C4-2B (cell line): Measurements from ENCODE around the gene ANKS6.

Source experiments
- H3K27ac ChIP-seq: fragments of 450-650 bp; 2 replicates; pipeline ENCODE4 v1.5.1; 2017
- CTCF ChIP-seq: fragments of 450-650 bp; conservative IDR thresholded peaks from 2 replicates; pipeline ENCODE4 v1.5.1; 2017; ENCODE audit warnings: mild to moderate bottlenecking
- ZFX ChIP-seq: fragments of 450-650 bp; IDR thresholded peaks from 2 replicates; pipeline ENCODE4 v1.6.1; 2017

The ANKS6 gene

DNA sequence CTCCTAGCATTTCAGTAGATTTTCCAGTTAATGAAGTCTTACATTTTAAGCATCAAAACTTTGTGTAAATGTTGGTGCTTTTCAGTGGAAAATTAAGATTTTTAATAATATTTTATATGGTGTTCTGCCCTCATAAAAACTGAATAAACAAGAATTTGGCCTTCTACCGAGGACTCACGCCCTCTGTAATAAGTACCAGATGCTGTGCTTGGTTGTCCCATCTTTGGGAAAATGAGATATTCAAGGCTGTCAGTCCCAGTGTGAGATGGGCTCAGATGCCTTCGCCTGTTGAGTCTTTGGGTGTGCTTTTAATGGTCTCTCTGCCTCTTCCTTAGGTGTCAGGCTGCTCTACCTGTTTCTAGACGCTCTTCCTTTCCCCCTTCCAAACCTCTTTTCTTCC lies 39.9 kb upstream of the ANKS6 start:
- TF ChIP-seq CTCF (no peak), ZFX (no peak)
- no peak overlapping the region for H3K27ac ChIP-seq

GRCh38 chr9:98834386-98834785 lies 38.0 kb upstream of the ANKS6 start:
- H3K27ac ChIP-seq: no peak overlapping the region
- TF ChIP-seq CTCF: no peak
- TF ChIP-seq ZFX: no peak

DNA sequence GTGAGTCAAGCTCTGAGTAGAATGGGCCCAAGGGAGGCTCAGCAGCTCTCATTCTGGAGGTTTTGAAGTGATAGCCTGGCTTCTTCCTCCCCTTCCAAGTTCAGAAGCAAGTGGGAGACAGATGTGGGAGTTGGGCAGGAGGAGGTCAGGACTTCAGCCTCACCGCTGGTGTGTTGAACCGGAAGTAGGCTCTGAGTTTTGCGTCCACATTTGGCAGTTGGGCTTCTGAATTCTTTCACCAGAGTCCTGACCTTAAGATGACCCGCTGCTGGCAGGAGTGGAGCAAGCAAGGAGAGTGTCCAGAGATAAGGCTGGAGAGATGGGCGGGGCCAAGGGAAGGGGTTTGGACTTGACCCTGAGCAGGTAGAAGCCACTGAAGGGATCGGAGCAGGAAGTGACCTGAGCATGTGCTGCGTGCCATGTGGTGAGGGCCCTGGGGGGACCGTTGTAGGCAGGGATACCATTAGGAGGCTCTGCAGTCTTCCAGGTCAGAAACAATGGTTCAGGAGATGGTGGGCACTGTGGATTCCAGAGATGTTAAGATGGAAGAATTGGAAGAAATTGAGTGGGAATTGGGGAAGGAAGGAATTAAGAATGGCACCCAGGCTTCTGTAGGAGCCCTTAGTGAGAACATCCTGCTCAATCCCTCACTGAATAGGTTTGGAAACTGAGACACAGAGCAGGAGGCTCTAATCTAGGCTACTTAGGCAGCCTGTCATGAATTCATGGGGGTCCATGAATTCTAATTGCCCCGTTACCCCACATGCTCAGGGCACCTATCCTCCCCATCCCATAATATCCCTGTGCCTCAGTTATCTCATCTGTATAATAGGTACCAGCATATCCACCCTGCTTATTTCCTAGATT lies 37.0 kb upstream of the ANKS6 start:
- no peak overlapping the region for H3K27ac ChIP-seq
- TF ChIP-seq ZFX (no peak), CTCF (no peak)

- TF ChIP-seq CTCF: no peak
- no peak for TF ChIP-seq ZFX
- no peak overlapping the region for H3K27ac ChIP-seq
These were observed 36.4 kb upstream of the ANKS6 start for GRCh38 chr9:98832768-98833089.

DNA sequence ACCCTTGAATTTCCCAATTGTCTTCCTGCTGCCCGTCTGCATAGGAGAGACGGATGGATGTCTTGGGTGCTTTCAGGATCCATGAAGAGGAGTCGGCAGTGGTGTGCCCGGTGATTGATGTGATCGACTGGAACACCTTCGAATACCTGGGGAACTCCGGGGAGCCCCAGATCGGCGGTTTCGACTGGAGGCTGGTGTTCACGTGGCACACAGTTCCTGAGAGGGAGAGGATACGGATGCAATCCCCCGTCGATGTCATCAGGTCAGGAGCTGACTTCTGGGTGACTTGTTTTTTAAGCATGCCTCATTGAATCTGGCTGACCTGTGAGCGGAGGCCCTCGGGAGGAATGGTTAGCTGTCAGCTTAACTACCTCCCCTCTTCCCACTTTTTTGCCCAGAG lies 35.3 kb upstream of the ANKS6 start:
- no peak overlapping the region for H3K27ac ChIP-seq
- TF ChIP-seq CTCF (no peak), ZFX (no peak)

DNA sequence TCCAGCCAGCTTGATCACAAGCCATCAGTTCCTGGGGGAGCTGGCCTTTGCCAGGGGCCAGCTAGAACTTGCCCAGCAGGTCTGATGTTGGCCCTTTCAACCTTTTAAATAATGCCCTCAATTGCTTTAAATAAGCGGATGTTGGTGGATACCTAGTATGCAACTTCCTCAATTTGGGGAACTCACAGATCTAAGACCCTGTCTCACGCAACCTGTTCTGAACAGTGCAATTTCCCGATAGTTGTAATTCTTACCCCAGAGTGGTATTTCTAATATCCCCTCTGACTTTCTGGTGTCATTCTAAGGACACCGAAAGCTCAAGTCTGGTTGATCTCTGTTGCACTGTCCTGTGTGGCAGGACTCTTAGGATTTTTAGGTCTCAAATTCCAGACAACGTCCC lies 34.2 kb upstream of the ANKS6 start:
- H3K27ac ChIP-seq: no peak overlapping the region

More for the DNA sequence above, 34.2 kb upstream of the ANKS6 start:
- TF ChIP-seq ZFX (no peak), CTCF (no peak)
